K562 treated with DMSO at 1 percent for 12 hours (cell line): ENCODE measurements around the gene NODAL. TPM values are rescaled to one million over a fixed set of nuclear protein-coding genes. Genes with fewer than 3 reads are reported as not detected.

Experiments used
- total RNA-seq: library from RNA; unstranded; fragments of 300-600 nt; gene quantifications from 2 replicates; pipeline ENCODE4 v1.2.3, GENCODE V29; 2022; ENCODE audit not compliant: insufficient read depth

The NODAL gene
- total RNA-seq: not detected in 2 replicates

GRCh38 chr10:70441161-70441894 is at the start of gene NODAL:
TSS of gene NODAL (minus strand) at chr10:70441681. CDS start at chr10:70441667, 14 bp downstream.

DNA sequence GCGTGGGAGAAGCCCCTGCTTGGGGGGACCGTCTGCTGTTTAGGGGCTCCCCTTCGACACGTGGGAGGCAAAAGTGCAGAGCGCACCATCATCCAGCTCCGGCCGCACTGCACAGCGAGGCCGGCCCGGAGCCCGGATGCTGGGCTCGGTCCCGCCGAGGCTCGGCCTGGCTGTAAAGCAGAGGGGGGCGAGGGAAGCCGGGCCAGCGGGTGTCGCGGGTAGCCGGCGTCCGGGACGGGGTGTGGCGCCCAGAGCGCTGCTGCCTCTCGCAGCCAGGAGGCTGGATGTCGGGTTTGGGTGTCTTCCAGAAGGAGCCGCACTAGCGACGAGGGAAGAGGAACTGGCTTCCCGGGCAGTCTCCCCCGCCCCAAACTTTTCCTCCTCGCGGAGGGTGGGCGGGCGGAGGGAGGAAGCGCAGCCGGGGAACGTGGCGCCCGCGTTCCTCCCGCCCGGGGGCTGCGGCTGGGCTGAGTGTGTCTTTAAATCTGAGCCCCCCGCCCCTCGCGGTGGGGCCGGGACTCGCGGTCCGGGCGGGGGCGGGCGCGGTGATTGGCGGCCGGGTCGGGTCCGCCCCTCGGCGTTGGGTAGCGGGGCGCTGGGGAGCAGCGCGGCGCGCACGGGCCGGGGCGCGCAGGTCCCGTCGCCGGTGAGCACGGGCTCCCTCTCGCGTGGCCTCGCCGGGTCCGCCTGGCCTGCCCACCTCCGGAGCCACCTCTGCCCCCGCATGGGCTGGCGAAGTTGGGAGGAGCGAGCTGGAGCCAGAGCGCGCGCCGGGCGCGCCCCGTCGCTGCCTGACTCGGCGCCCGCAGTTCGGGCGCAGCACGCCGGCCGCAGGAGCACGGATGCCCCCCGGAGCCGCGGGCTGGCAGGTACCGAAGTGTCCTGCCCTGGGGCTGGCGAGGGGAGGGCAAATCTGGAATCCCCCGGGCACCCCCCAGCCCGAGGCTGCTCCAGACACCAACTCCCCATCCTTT is 37.0 kb upstream of the NODAL start, which contains the start of gene PALD1:
PALD1 (plus strand) TSS at position 577 of the 974 bp plus-strand sequence. CDS start 47,185 bp downstream, outside the sequence.

DNA sequence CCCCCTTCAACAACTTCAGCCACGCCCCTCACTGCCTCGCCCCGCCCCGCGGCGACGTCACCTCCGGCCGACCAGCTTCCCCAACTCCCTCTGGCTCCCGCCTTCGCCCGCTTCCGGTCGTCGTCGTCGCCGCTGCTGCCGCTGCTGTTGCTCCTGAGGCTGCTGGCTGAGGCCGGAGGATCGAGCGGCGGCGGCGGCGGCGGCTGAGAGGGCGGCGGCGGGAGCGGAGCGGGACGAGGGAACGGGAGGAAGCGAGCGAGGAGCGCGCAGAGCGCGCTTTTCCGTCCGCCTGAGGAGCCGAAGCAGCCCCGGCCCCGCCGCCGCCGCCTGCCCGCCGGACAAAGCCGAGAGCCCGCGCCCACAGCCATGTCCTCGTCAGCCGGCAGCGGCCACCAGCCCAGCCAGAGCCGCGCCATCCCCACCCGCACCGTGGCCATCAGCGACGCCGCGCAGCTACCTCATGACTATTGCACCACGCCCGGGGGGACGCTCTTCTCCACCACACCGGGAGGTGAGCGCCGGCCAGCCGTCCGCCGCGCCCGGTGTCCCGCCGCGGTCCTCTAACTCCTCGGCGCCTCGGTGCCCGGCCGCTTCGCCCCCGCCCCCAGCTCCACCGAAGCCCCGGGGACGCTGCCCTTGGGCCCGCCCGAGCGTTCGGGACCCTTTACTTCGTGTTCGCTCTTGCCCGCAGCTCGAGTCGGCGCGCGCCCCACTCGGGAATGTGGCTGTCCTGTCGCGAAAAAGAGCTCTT is 37.3 kb downstream of the NODAL start, which contains the start of gene EIF4EBP2:
EIF4EBP2 (plus strand) TSS at position 110 of the 751 bp plus-strand sequence; CDS start at position 367, 257 bp downstream.

Other genes with a start within 250 kb of the NODAL start
- gene PPA1, start 208.3 kb downstream of the NODAL start, total RNA-seq: 190 and 277 TPM in 2 replicates
- gene NPFFR1, start 157.7 kb downstream of the NODAL start, total RNA-seq: not detected in 2 replicates
- 14.0 and 16.8 TPM in 2 replicates for gene LRRC20, start 59.1 kb downstream of the NODAL start, total RNA-seq
- 27.0 and 80.6 TPM in 2 replicates for gene EIF4EBP2, start 37.5 kb downstream of the NODAL start, total RNA-seq
- not detected in 2 replicates for gene PALD1, start 37.1 kb upstream of the NODAL start, total RNA-seq
- 2.6 and 5.5 TPM in 2 replicates for gene PRF1, start 161.1 kb upstream of the NODAL start, total RNA-seq
- gene ADAMTS14, start 230.8 kb upstream of the NODAL start, total RNA-seq: 21.5 and 42.6 TPM in 2 replicates